Measurements from ENCODE around the gene NQO1. TPM values are rescaled to one million over a fixed set of nuclear protein-coding genes. Genes with fewer than 3 reads are reported as not detected.

Gene NQO1
- total and polyA plus RNA-seq, 9 of the 15 experiments (the other 6 are each of a cell fraction or from before 2014, with no cell fraction given): 96.7 to 198 (median 122) TPM

DNA sequence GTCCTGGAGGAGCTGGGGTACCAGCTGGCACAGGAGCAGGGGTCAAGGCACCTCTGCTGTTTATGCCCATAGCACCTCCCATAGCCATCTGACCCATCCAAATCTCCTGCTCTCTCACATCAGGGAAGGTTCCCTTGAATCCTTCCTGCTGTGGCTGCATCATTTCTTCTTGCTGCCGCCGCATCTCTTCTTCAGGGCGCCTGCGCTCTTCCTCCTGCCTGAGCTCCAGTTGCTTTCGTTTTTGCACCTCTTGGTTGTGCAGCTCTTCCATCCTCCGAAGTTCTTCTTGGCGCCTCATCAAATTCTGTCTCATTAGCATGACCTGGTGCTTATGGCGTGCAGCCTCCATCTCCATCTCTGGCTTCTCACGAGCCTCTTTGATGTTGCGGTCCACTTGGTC is 30.3 kb upstream of the NQO1 start:
- H3K9me1 ChIP-seq (ENCODE audit: control insufficient read depth, insufficient read depth, low read length): no peaks in the 10 kb centered on the region
- CTCF ChIA-PET (ENCODE audit: low intra/inter-chr PET ratio): no interaction called here
- intact Hi-C loops (cut with micrococcal nuclease): no loop called here
- no peak overlapping the region; the same call in 1 of the 2 replicates for H3K4me2 ChIP-seq (ENCODE audit: insufficient read depth, low read length)
- no peaks in the 10 kb centered on the region for H3K27me3 ChIP-seq (ENCODE audit: control insufficient read depth in 2 of 2, insufficient read depth in 2 of 2, low read length in 2 of 2)
- ATAC-seq (no peak), FAIRE-seq (no peak), DNase-seq (ENCODE audit: extremely low read depth in 1 of 4, low spot score in 3 of 4) (no peak)
- no peak for TF ChIP-seq CHD1 (IDR thresholded peaks at IDR 0.05; ENCODE audit: low read length)
- peak; percentile 89 for TF ChIP-seq ZNF24 (IDR thresholded peaks at IDR 0.05)
- no peak for TF ChIP-seq ERF (CRISPR knock-in tag; IDR thresholded peaks at IDR 0.05)
- TF ChIP-seq CTBP1 (IDR thresholded peaks at IDR 0.05; ENCODE audit: borderline replicate concordance): peak; percentile 65; the same call in 1 of the 2 replicates
- TF ChIP-seq, protein P1, sequence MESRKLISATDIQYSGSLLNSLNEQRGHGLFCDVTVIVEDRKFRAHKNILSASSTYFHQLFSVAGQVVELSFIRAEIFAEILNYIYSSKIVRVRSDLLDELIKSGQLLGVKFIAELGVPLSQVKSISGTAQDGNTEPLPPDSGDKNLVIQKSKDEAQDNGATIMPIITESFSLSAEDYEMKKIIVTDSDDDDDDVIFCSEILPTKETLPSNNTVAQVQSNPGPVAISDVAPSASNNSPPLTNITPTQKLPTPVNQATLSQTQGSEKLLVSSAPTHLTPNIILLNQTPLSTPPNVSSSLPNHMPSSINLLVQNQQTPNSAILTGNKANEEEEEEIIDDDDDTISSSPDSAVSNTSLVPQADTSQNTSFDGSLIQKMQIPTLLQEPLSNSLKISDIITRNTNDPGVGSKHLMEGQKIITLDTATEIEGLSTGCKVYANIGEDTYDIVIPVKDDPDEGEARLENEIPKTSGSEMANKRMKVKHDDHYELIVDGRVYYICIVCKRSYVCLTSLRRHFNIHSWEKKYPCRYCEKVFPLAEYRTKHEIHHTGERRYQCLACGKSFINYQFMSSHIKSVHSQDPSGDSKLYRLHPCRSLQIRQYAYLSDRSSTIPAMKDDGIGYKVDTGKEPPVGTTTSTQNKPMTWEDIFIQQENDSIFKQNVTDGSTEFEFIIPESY (CRISPR knock-in tag; IDR thresholded peaks at IDR 0.05): peak; percentile 79
- TF ChIP-seq RFX1 (IDR thresholded peaks at IDR 0.05): no peak
- no peak for TF ChIP-seq U2AF2 (optimal IDR thresholded peaks at IDR 0.05; ENCODE audit: low read depth, low read length)
- H3K36me3 ChIP-seq (ENCODE audit: control insufficient read depth, insufficient read depth, low read length): peaks cover 17% of the 10 kb centered on the region; the same call in 2 of the 3 replicates
- peaks cover 33% of the 10 kb centered on the region for H3K79me2 ChIP-seq (ENCODE audit: control insufficient read depth, insufficient read depth, low read length)
- H3K27ac ChIP-seq (ENCODE audit: extremely low read depth, low read depth, low read length): no peak overlapping the region
- H4K20me1 ChIP-seq (replicated peaks; ENCODE audit: control insufficient read depth, insufficient read depth, low read length): no peaks in the 10 kb centered on the region
- peaks cover 5 to 18% of the 10 kb centered on the region in 2 experiments; a peak in 4 of 5 replicates for H3K4me1 ChIP-seq (replicated peaks in 1 of 2; ENCODE audit: control insufficient read depth in 2 of 2, insufficient read depth in 2 of 2, low read length in 2 of 2)
- no peak overlapping the region for H3K4me3 ChIP-seq
- 64% methylated on average over 10 of the region's 10 CpGs for WGBS (ENCODE audit: insufficient coverage, low coverage, missing lambda C conversion rate)
- peak overlapping the region; percentile 61 for H2AFZ ChIP-seq (ENCODE audit: low read depth, low read length)
- POLR2A ChIA-PET: interaction anchor here (0.6 kb wide), 1 partner anchor 9 kb away, joined by 4 read pairs; no protein-coding TSS in a partner anchor
- no peaks in the 10 kb centered on the region; the same call in 1 of the 2 replicates for H3K9me3 ChIP-seq (replicated peaks; ENCODE audit: control insufficient read depth, insufficient read depth, low read depth, low read length)
- H3K9ac ChIP-seq (ENCODE audit: insufficient read depth in 1 of 2, low read depth in 2 of 2, low read length in 2 of 2): no peak overlapping the region; a peak in 1 of 4 replicates
- no TSS peak for BruUV-seq (replicated peaks)
- in situ Hi-C loops (cut with MboI): no loop called here

Data from K562 (cell line).